ENCODE measurements around the gene WDR31. TPM values are rescaled to one million over a fixed set of nuclear protein-coding genes. Genes with fewer than 3 reads are reported as not detected.
"Not testable (repeated sequence)": the region's sequence is repeated elsewhere in the genome, so short reads cannot be mapped to it uniquely, and the experiment has no call there.

The WDR31 gene
- total RNA-seq, 1 experiment from 2014 or later, result 2.4 TPM

- in situ Hi-C loops (cut with HindIII; ENCODE audit: low pct_unique_long_range_greater_than_20kb, low sequenced_read_pairs), result no loop called here
- DNase-seq (ENCODE audit: low read depth, low spot score), result no peak
These were observed 28.1 kb downstream of the WDR31 start for GRCh38 chr9:113311961-113312360.

GRCh38 chr9:113310538-113310937 lies 29.5 kb downstream of the WDR31 start:
- DNase-seq (ENCODE audit: low read depth, low spot score), result no peak
- in situ Hi-C loops (cut with HindIII; ENCODE audit: low pct_unique_long_range_greater_than_20kb, low sequenced_read_pairs), result no loop called here

- peak; percentile 77 for DNase-seq (ENCODE audit: low read depth, low spot score)
- in situ Hi-C loops (cut with HindIII; ENCODE audit: low pct_unique_long_range_greater_than_20kb, low sequenced_read_pairs), result no loop called here
These were observed 30.8 kb downstream of the WDR31 start for GRCh38 chr9:113309204-113309813.

GRCh38 chr9:113307396-113307975 lies 32.6 kb downstream of the WDR31 start:
- in situ Hi-C loops (cut with HindIII; ENCODE audit: low pct_unique_long_range_greater_than_20kb, low sequenced_read_pairs), result no loop called here
- no peak for DNase-seq (ENCODE audit: low read depth, low spot score)

- in situ Hi-C loops (cut with HindIII; ENCODE audit: low pct_unique_long_range_greater_than_20kb, low sequenced_read_pairs), result no loop called here
- DNase-seq (ENCODE audit: low read depth, low spot score), result no peak
These were observed 33.5 kb downstream of the WDR31 start for GRCh38 chr9:113306566-113306965.

- in situ Hi-C loops (cut with HindIII; ENCODE audit: low pct_unique_long_range_greater_than_20kb, low sequenced_read_pairs), result no loop called here
These were observed 37.2 kb downstream of the WDR31 start, which contains the start of gene RNF183 for GRCh38 chr9:113302792-113303418. Gene RNF183 (minus strand): TSS chr9:113303376. CDS start chr9:113298184, 5,192 bp downstream.

GRCh38 chr9:113301548-113301947 lies 38.5 kb downstream of the WDR31 start:
- DNase-seq (ENCODE audit: low read depth, low spot score), result no peak
- in situ Hi-C loops (cut with HindIII; ENCODE audit: low pct_unique_long_range_greater_than_20kb, low sequenced_read_pairs), result no loop called here

More at GRCh38 chr9:113302792-113303418, 37.2 kb downstream of the WDR31 start, which contains the start of gene RNF183:
- DNase-seq (ENCODE audit: low read depth, low spot score), result no peak

- DNase-seq (ENCODE audit: low read depth, low spot score), result no peak
- in situ Hi-C loops (cut with HindIII; ENCODE audit: low pct_unique_long_range_greater_than_20kb, low sequenced_read_pairs), result no loop called here
These were observed 40.2 kb downstream of the WDR31 start for GRCh38 chr9:113299800-113300292.

- in situ Hi-C loops (cut with HindIII; ENCODE audit: low pct_unique_long_range_greater_than_20kb, low sequenced_read_pairs), result no loop called here
- DNase-seq (ENCODE audit: low read depth, low spot score), result no peak
These were observed 40.9 kb downstream of the WDR31 start for GRCh38 chr9:113298924-113299770.

GRCh38 chr9:113298311-113298710 lies 41.8 kb downstream of the WDR31 start:
- in situ Hi-C loops (cut with HindIII; ENCODE audit: low pct_unique_long_range_greater_than_20kb, low sequenced_read_pairs), result no loop called here
- no peak for DNase-seq (ENCODE audit: low read depth, low spot score)

- no peak for DNase-seq (ENCODE audit: low read depth, low spot score)
- in situ Hi-C loops (cut with HindIII; ENCODE audit: low pct_unique_long_range_greater_than_20kb, low sequenced_read_pairs), result no loop called here
These were observed 43.1 kb downstream of the WDR31 start for GRCh38 chr9:113296796-113297558.

GRCh38 chr9:113296247-113296646 lies 43.8 kb downstream of the WDR31 start:
- in situ Hi-C loops (cut with HindIII; ENCODE audit: low pct_unique_long_range_greater_than_20kb, low sequenced_read_pairs); DNase-seq (ENCODE audit: low read depth, low spot score): not testable (repeated sequence)

GRCh38 chr9:113293285-113293878 lies 46.7 kb downstream of the WDR31 start:
- DNase-seq (ENCODE audit: low read depth, low spot score), result no peak
- in situ Hi-C loops (cut with HindIII; ENCODE audit: low pct_unique_long_range_greater_than_20kb, low sequenced_read_pairs), result no loop called here

GRCh38 chr9:113290052-113290607 lies 49.9 kb downstream of the WDR31 start:
- DNase-seq (ENCODE audit: low read depth, low spot score), result no peak
- in situ Hi-C loops (cut with HindIII; ENCODE audit: low pct_unique_long_range_greater_than_20kb, low sequenced_read_pairs), result no loop called here

- in situ Hi-C loops (cut with HindIII; ENCODE audit: low pct_unique_long_range_greater_than_20kb, low sequenced_read_pairs), result no loop called here
- DNase-seq (ENCODE audit: low read depth, low spot score), result no peak
These were observed 51.0 kb downstream of the WDR31 start for GRCh38 chr9:113289091-113289490.

GRCh38 chr9:113281356-113281755 lies 58.7 kb downstream of the WDR31 start:
- in situ Hi-C loops (cut with HindIII; ENCODE audit: low pct_unique_long_range_greater_than_20kb, low sequenced_read_pairs), result no loop called here

GRCh38 chr9:113278840-113279239 lies 61.2 kb downstream of the WDR31 start:
- no peak for DNase-seq (ENCODE audit: low read depth, low spot score)
- in situ Hi-C loops (cut with HindIII; ENCODE audit: low pct_unique_long_range_greater_than_20kb, low sequenced_read_pairs), result no loop called here

More at GRCh38 chr9:113281356-113281755, 58.7 kb downstream of the WDR31 start:
- DNase-seq (ENCODE audit: low read depth, low spot score), result no peak

Data from SK-MEL-5 (cell line).